GM12874 (cell line): ENCODE results near the gene PLA2G2D.

ENCODE experiments used
- CTCF ChIP-seq: IDR thresholded peaks from 2 replicates; pipeline ENCODE4 v1.5.1; 2011; ENCODE audit warnings: low read depth, mild to moderate bottlenecking, control low read depth, low read length, moderate library complexity; ENCODE audit not compliant: insufficient read depth

PLA2G2D gene

DNA sequence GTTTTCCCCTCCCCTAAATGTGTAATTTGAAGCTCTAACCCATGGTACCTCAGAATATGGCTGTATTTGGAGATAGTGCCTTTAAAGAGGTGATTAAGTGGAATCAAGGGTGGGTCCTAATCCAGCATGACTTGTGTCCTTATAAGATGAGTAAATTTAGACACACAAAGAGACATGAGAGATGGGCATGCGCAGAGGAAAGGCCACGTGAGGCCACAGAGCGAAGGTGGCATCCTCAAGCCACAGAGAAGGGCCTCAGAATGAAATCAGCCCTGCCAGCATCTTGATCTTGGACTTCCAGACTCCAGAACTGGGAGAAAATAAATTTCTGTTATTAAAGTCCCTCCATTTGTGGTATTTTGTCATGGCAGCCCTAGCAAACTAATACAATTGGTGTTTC is 16.9 kb upstream of the PLA2G2D start:
- no peak for TF ChIP-seq CTCF

GRCh38 chr1:20134995-20135394 is 15.7 kb upstream of the PLA2G2D start:
- TF ChIP-seq CTCF: no peak

DNA sequence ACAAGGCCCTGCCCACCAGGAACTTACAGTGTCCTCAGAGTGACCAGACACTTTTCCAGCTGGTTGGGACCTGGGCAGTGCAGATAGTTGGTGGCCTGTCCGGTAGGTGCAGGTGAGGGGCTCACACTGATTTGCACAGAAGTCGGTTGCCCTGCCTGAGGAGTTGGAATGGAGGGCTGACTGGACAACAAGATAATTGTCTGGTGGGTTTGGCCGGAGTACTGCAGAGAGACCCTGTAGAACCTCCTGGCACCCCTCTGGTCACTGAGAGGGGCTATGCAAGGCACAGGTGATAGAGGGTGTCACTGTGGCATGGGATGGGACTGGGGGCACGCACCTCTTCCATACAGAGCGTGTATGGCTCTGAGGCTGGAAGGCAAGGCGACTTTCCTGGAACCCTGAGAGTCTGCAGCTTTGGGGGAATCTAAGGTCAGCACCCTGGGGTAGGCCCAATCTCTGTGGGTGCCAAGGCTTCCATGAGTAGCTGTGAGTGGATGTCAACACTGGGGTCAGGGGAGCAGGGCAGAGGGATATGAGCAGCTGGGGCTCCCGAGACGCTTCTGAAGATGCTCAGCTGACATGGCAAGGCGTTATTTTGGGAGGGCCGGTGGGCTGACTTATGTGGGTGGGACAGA is 7.6 kb upstream of the PLA2G2D start:
- no peak for TF ChIP-seq CTCF

DNA sequence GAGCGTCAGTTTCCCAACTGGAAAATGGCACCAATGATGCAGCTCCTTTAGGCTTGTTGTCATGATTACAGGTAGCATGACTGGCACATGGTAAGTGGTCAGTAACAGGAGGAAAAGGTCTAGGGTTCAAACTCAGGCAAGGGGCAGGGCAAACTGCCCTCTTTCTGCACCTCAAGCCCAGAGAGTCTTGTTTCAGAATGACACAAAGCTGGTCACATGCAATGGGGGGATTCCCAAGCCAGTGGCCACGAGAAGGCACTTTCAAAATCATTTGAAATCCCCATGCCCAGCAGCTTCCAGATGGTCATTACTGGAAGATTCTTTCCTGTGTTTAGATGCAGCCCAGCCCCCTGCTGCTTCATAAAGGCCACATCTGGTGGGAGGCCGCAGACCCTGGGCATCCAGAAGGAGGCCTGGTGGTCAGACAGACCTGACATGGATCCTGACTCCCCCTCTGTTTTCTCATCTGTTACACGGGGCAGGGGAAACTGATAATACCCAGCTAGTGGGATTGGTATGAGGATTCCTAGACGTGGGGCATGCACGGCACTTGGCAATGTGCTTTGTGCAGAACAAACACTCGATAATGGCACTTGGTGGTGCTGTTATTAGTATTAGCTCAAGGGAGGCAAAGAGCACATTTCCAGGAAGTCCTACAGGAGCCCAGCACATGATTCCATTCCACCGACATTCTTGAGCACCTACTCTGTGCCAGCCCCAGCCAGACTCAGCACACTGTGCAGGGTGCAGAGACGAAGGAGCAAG is 6.9 kb upstream of the PLA2G2D start:
- TF ChIP-seq CTCF: no peak

GRCh38 chr1:20125100-20125499 is 5.8 kb upstream of the PLA2G2D start:
- no peak for TF ChIP-seq CTCF

GRCh38 chr1:20124456-20125057 is 5.2 kb upstream of the PLA2G2D start:
- TF ChIP-seq CTCF: no peak

DNA sequence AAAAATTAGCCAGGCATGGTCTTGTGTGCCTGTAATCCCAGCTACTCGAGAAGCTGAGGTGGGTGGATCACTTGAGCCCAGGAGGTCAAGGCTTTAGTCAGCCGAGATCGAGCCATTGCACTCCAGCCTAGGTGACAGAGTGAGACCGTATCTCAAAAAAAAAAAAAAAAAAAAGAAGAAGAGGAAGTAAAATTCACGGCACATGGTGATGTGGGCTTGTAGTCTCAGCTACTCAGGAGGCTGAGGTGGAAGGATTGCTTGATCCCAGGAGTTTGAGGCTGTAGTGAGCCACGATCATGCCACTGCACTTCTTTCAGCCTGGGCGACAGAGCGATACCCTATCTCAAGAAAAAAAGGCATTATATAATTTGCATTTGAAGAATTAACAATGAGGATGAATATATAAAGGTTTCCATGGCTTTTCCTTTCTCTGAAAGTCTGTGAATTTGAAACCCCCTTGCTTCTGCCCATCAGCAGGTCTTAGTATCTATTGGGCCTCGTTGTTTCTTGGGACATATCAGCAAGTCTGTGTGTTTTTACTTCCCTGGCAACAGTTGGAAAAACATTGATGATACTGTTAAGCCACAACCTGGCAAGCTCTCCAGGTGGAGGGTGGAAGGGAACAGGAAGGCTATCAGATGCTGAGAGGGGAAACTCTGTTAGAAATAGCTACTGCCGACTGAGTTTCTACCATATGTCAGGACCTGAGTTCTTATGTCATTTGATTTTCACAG is 4.6 kb upstream of the PLA2G2D start:
- TF ChIP-seq CTCF: no peak
